ENCODE results near the gene ANKDD1B.

The ANKDD1B gene

DNA sequence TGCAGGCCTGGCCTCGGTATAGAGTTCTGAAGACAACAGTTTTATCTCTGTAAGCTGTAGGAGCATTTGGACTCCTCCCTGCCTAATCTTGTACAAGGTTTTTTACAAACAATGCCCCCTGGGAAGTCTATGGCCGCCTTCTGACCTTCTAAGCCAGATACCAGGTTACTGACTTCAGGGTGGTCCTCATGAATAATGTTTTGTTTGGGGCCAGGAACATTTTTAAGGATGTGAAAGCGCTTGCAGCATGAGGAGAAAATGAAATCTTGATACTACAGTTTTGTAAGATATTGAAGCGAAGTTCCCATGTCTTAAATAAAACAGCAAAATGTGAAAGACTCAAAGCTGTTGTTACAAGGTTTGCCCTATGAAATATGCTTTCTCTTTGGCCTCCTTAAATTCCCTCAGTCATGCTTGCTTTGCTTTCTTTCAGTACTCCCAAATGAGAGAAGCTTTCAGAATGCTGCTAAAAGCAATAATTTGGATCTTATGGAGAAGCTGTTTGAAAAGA is 5.2 kb downstream of the ANKDD1B start:
- DNase-seq (ENCODE audit: low read depth in 2 of 2): no peak

DNA sequence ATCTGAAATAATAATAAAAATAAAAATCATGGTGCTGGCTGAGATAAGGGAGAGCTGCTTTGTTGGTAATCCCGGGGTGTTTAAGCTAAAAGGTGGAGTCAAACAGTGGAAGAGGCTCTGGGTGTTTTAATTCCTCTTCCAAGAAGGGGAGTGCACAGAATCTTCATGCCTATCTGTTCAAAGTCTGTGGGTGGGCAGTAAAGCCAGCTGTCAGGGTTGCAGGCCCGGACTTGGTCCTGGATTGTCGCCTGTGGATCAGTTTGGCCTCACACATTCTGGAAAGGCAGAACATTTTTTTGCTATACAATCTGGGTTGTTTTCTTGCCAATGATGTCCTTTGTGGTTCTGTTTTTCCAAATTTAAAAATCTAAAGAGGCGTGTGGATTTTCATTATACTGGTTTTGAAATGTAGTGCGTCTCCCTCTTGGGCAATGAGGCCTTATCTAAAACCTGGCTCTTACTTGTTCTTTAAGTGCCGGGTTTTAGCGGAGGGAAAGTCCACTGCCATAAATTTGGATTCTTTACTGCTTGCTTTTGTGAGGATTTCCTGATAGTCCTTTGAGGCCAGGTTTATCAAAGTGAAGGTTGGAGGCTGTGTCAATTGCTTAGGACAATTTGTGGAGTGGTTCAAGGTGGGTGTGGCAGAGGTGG is 5.8 kb downstream of the ANKDD1B start:
- no peak for DNase-seq (ENCODE audit: low read depth in 2 of 2)

GRCh38 chr5:75617736-75618352 is 6.6 kb downstream of the ANKDD1B start:
- no peak for DNase-seq (ENCODE audit: low read depth in 2 of 2)

DNA sequence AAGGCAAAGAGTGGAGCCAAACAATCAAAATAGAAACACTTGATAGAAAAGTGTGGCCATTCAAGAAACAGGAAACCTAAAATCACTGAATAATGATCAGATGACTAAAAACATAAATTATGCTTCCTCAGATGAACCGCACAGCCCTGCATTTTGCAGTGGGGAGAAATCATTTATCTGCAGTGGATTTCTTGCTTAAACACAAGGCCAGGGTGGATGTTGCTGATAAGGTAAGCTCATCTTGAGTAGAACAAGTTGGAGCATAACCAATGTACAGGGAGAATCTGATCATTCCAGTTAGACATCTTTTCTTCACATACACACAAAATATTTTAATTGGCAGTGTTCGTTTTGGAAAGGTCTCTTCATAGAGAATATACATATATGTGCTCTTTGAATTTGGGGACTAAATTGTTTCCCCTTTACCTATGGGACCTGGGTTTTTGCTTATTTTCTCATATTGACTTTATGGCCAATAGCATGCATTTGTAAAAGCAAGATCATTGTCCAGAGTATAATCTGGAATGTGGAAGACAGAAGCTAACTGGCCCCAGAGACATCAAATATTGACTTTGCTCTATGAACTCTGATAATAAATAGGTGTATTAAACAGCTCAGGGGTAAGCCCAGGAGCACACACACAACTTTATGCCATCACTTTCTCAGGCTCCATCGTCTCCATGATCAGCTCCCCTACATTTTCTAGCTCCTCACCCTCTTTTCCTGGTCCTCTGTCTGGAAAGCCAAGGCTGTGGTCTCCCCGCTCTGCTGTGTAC is 9.1 kb downstream of the ANKDD1B start:
- DNase-seq (ENCODE audit: low read depth in 2 of 2): no peak

DNA sequence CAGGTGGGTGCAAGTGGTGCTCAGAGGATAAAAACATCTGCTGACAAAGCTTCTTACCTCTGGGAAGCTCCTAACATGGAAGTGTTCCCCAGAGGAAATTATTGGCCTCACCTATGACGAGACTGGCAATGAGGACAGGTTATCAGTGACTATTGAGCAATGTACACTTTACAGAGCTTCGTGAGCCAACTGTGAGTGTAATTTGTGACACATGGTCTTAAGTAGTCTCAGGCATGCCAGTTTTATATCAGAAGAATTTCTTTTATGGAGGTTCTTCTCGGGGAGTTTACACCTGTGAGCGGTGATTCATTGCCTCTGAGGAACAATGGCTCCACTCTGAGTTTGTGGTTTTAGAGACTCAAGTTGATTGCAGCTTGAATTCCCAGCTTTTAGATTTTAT is 11.3 kb downstream of the ANKDD1B start:
- no peak for DNase-seq (ENCODE audit: low read depth in 2 of 2)

DNA sequence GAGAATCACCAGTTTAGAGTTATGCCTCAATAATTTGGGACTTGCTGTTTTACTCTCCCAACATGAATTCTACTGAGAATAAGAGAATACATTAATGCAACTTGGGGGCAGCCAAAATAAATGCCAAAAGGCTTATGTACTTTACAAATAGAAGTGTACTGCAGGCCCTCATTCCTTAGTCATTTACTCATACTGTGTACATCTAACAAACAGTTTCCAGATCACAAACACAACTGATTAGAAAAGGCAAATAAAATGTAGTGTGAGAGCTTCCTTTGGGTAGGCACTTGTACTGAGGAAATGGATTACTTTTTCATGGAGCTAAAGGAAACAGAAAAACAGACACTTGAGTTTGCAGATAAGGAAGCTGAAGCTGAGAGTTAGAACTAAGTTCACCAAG is 12.6 kb downstream of the ANKDD1B start:
- DNase-seq (ENCODE audit: low read depth in 2 of 2): no peak

DNA sequence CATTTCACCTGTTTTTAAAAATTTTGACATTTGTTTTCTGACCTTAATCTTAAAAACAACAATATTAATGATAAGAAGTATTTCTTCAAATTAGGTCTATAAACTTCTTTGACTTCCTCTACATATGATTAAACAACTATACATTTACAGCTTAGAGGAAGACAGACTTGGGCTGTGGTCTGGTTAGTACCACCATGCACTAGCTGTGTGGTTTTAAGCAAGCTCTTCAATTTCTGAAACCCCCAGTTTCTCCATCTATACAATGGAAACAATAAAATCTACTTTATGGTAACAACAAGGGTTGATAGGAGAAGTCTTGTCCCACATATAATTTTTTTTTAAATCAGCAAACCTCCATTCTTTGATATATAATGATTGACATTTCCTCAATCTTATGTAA is 15.7 kb downstream of the ANKDD1B start:
- DNase-seq (ENCODE audit: low read depth in 2 of 2): no peak

- no peak for DNase-seq (ENCODE audit: low read depth in 2 of 2)
These were observed 16.5 kb downstream of the ANKDD1B start for GRCh38 chr5:75627801-75628200.

- no peak for DNase-seq (ENCODE audit: low read depth in 2 of 2)
These were observed 19.6 kb downstream of the ANKDD1B start for GRCh38 chr5:75630875-75631274.

GRCh38 chr5:75632321-75632720 is 21.1 kb downstream of the ANKDD1B start:
- no peak for DNase-seq (ENCODE audit: low read depth in 2 of 2)

GRCh38 chr5:75637949-75638348 is 26.7 kb downstream of the ANKDD1B start:
- no peak for DNase-seq (ENCODE audit: low read depth in 2 of 2)

GRCh38 chr5:75639535-75640311 is 28.5 kb downstream of the ANKDD1B start:
- no peak for DNase-seq (ENCODE audit: low read depth in 2 of 2)

- no peak for DNase-seq (ENCODE audit: low read depth in 2 of 2)
These were observed 29.1 kb downstream of the ANKDD1B start for GRCh38 chr5:75640395-75640794.

GRCh38 chr5:75640826-75641225 is 29.6 kb downstream of the ANKDD1B start:
- no peak for DNase-seq (ENCODE audit: low read depth in 2 of 2)

DNA sequence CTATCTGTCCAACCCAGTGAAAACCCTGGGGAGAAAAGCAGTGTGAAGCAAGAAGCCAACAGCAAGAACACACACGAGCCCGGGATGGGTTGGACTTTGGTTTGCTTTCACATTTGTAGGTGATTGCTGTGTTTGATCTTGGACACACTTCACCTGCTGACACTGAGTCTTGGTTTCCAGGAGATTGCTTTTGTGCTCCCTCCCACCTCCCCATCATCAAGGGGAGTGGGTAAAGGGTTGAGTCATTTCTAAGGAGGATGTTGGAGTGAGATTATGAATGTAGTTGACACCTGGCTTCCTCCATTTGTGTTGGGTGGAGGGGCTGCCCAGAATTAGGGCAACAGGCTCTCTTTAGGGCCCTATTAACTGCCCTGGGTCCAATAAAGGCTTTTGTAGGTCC is 37.5 kb downstream of the ANKDD1B start:
- no peak for DNase-seq (ENCODE audit: low read depth in 2 of 2)

GRCh38 chr5:75651575-75652238 is 40.5 kb downstream of the ANKDD1B start:
- no peak for DNase-seq (ENCODE audit: low read depth in 2 of 2)

DNA sequence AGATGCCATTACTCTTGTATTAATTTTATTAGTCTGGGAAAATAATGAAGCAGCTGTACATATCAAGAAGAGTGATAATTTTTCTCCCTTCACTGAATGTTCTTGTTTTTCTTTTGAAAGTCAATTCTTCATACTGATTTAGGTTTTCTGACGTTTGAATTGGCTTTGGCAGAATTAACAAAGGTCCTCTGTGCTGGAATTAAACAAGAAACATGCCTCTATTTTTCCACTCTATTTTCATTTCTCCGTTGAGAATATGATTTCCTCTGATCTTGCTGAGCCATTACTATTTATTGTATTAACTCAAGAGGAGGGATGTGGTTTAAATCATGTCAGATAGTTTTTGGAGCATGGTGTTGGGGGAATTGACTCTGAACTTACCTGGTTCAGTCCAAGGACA is 42.3 kb downstream of the ANKDD1B start:
- DNase-seq (ENCODE audit: low read depth in 2 of 2): no peak

GRCh38 chr5:75654693-75655295 is 43.5 kb downstream of the ANKDD1B start:
- DNase-seq (ENCODE audit: low read depth in 2 of 2): no peak

- no peak for DNase-seq (ENCODE audit: low read depth in 2 of 2)
These were observed 45.2 kb downstream of the ANKDD1B start for GRCh38 chr5:75656311-75657003.

GRCh38 chr5:75659791-75660450 is 48.7 kb downstream of the ANKDD1B start:
- DNase-seq (ENCODE audit: low read depth in 2 of 2): no peak
